ENCODE data around the gene ABCD3.

Gene ABCD3

GRCh38 chr1:94504601-94505000 is 86.4 kb downstream of the ABCD3 start:
- H3K27me3 ChIP-seq (ENCODE audit: control insufficient read depth, insufficient read depth, low read length): no peaks in the 10 kb centered on the region
- peaks cover 13% of the 10 kb centered on the region for H3K36me3 ChIP-seq (ENCODE audit: insufficient read depth, low read length)
- H3K4me3 ChIP-seq (ENCODE audit: low read length): no peak overlapping the region
- no peak overlapping the region for H3K9ac ChIP-seq (ENCODE audit: low read depth, low read length)
- no peaks in the 10 kb centered on the region for H3K9me3 ChIP-seq (replicated peaks; ENCODE audit: low read length)
- no peaks in the 10 kb centered on the region for H3K4me1 ChIP-seq (ENCODE audit: control insufficient read depth, insufficient read depth, low read length)
- H3K4me2 ChIP-seq (ENCODE audit: low read length): no peak overlapping the region

GRCh38 chr1:94512816-94513215 is 94.6 kb downstream of the ABCD3 start:
- Histone ChIP-seq H3K4me3 (ENCODE audit: low read length) (no peak overlapping the region), H3K4me1 (ENCODE audit: control insufficient read depth, insufficient read depth, low read length) (no peaks in the 10 kb centered on the region), H3K9ac (ENCODE audit: low read depth, low read length) (no peak overlapping the region), H3K4me2 (ENCODE audit: low read length) (no peak overlapping the region), H3K36me3 (ENCODE audit: insufficient read depth, low read length) (no peaks in the 10 kb centered on the region), H3K9me3 (replicated peaks; ENCODE audit: low read length) (no peaks in the 10 kb centered on the region), H3K27me3 (ENCODE audit: control insufficient read depth, insufficient read depth, low read length) (no peaks in the 10 kb centered on the region)

- no peak overlapping the region for H3K9ac ChIP-seq (ENCODE audit: low read depth, low read length)
- no peaks in the 10 kb centered on the region for H3K9me3 ChIP-seq (replicated peaks; ENCODE audit: low read length)
- no peak overlapping the region for H3K4me3 ChIP-seq (ENCODE audit: low read length)
- H3K4me1 ChIP-seq (ENCODE audit: control insufficient read depth, insufficient read depth, low read length): no peaks in the 10 kb centered on the region
- H3K36me3 ChIP-seq (ENCODE audit: insufficient read depth, low read length): no peaks in the 10 kb centered on the region
- H3K4me2 ChIP-seq (ENCODE audit: low read length): no peak overlapping the region
- H3K27me3 ChIP-seq (ENCODE audit: control insufficient read depth, insufficient read depth, low read length): no peaks in the 10 kb centered on the region
Measured at GRCh38 chr1:94514095-94514727, 96.0 kb downstream of the ABCD3 start.

- no peak overlapping the region for H3K4me3 ChIP-seq (ENCODE audit: low read length)
- no peak overlapping the region for H3K4me2 ChIP-seq (ENCODE audit: low read length)
- H3K27me3 ChIP-seq (ENCODE audit: control insufficient read depth, insufficient read depth, low read length): no peaks in the 10 kb centered on the region
- no peak overlapping the region for H3K9ac ChIP-seq (ENCODE audit: low read depth, low read length)
- H3K4me1 ChIP-seq (ENCODE audit: control insufficient read depth, insufficient read depth, low read length): no peaks in the 10 kb centered on the region
- no peaks in the 10 kb centered on the region for H3K9me3 ChIP-seq (replicated peaks; ENCODE audit: low read length)
- no peaks in the 10 kb centered on the region for H3K36me3 ChIP-seq (ENCODE audit: insufficient read depth, low read length)
Measured at GRCh38 chr1:94515296-94515947, 97.2 kb downstream of the ABCD3 start.

GRCh38 chr1:94519351-94519750 is 101.2 kb downstream of the ABCD3 start:
- Histone ChIP-seq H3K4me3 (ENCODE audit: low read length) (no peak overlapping the region), H3K4me2 (ENCODE audit: low read length) (no peak overlapping the region), H3K27me3 (ENCODE audit: control insufficient read depth, insufficient read depth, low read length) (no peaks in the 10 kb centered on the region), H3K9ac (ENCODE audit: low read depth, low read length) (no peak overlapping the region), H3K36me3 (ENCODE audit: insufficient read depth, low read length) (no peaks in the 10 kb centered on the region), H3K9me3 (replicated peaks; ENCODE audit: low read length) (no peaks in the 10 kb centered on the region), H3K4me1 (ENCODE audit: control insufficient read depth, insufficient read depth, low read length) (no peaks in the 10 kb centered on the region)

- H3K27me3 ChIP-seq (ENCODE audit: control insufficient read depth, insufficient read depth, low read length): no peaks in the 10 kb centered on the region
Measured at GRCh38 chr1:94522304-94522703, 104.1 kb downstream of the ABCD3 start.

GRCh38 chr1:94524531-94524930 is 106.3 kb downstream of the ABCD3 start:
- Histone ChIP-seq H3K4me1 (ENCODE audit: control insufficient read depth, insufficient read depth, low read length) (no peaks in the 10 kb centered on the region), H3K4me3 (ENCODE audit: low read length) (no peak overlapping the region), H3K27me3 (ENCODE audit: control insufficient read depth, insufficient read depth, low read length) (no peaks in the 10 kb centered on the region), H3K4me2 (ENCODE audit: low read length) (no peak overlapping the region), H3K9ac (ENCODE audit: low read depth, low read length) (no peak overlapping the region), H3K9me3 (replicated peaks; ENCODE audit: low read length) (no peaks in the 10 kb centered on the region), H3K36me3 (ENCODE audit: insufficient read depth, low read length) (peaks cover 9% of the 10 kb centered on the region)

More at GRCh38 chr1:94522304-94522703, 104.1 kb downstream of the ABCD3 start:
- Histone ChIP-seq H3K36me3 (ENCODE audit: insufficient read depth, low read length) (no peaks in the 10 kb centered on the region), H3K9ac (ENCODE audit: low read depth, low read length) (no peak overlapping the region), H3K9me3 (replicated peaks; ENCODE audit: low read length) (no peaks in the 10 kb centered on the region), H3K4me1 (ENCODE audit: control insufficient read depth, insufficient read depth, low read length) (no peaks in the 10 kb centered on the region), H3K4me3 (ENCODE audit: low read length) (no peak overlapping the region), H3K4me2 (ENCODE audit: low read length) (no peak overlapping the region)

- Histone ChIP-seq H3K36me3 (ENCODE audit: insufficient read depth, low read length) (peaks cover 24% of the 10 kb centered on the region), H3K4me3 (ENCODE audit: low read length) (no peak overlapping the region), H3K9ac (ENCODE audit: low read depth, low read length) (no peak overlapping the region), H3K9me3 (replicated peaks; ENCODE audit: low read length) (no peaks in the 10 kb centered on the region), H3K4me1 (ENCODE audit: control insufficient read depth, insufficient read depth, low read length) (no peaks in the 10 kb centered on the region), H3K4me2 (ENCODE audit: low read length) (no peak overlapping the region), H3K27me3 (ENCODE audit: control insufficient read depth, insufficient read depth, low read length) (no peaks in the 10 kb centered on the region)
Measured at GRCh38 chr1:94526152-94526980, 108.2 kb downstream of the ABCD3 start.

- Histone ChIP-seq H3K9ac (ENCODE audit: low read depth, low read length) (no peak overlapping the region), H3K9me3 (replicated peaks; ENCODE audit: low read length) (no peaks in the 10 kb centered on the region), H3K27me3 (ENCODE audit: control insufficient read depth, insufficient read depth, low read length) (no peaks in the 10 kb centered on the region)
Measured at GRCh38 chr1:94527447-94528031, 109.3 kb downstream of the ABCD3 start.

GRCh38 chr1:94528299-94528698 is 110.1 kb downstream of the ABCD3 start:
- no peak overlapping the region for H3K9ac ChIP-seq (ENCODE audit: low read depth, low read length)
- no peak overlapping the region for H3K4me2 ChIP-seq (ENCODE audit: low read length)
- peaks cover 40% of the 10 kb centered on the region for H3K36me3 ChIP-seq (ENCODE audit: insufficient read depth, low read length)
- no peaks in the 10 kb centered on the region for H3K9me3 ChIP-seq (replicated peaks; ENCODE audit: low read length)
- H3K4me1 ChIP-seq (ENCODE audit: control insufficient read depth, insufficient read depth, low read length): no peaks in the 10 kb centered on the region
- H3K27me3 ChIP-seq (ENCODE audit: control insufficient read depth, insufficient read depth, low read length): no peaks in the 10 kb centered on the region
- H3K4me3 ChIP-seq (ENCODE audit: low read length): no peak overlapping the region

More at GRCh38 chr1:94527447-94528031, 109.3 kb downstream of the ABCD3 start:
- peaks cover 33% of the 10 kb centered on the region for H3K36me3 ChIP-seq (ENCODE audit: insufficient read depth, low read length)
- no peaks in the 10 kb centered on the region for H3K4me1 ChIP-seq (ENCODE audit: control insufficient read depth, insufficient read depth, low read length)
- no peak overlapping the region for H3K4me2 ChIP-seq (ENCODE audit: low read length)
- no peak overlapping the region for H3K4me3 ChIP-seq (ENCODE audit: low read length)

GRCh38 chr1:94528826-94529225 is 110.6 kb downstream of the ABCD3 start:
- Histone ChIP-seq H3K9me3 (replicated peaks; ENCODE audit: low read length) (no peaks in the 10 kb centered on the region), H3K36me3 (ENCODE audit: insufficient read depth, low read length) (peaks cover 40% of the 10 kb centered on the region)

More at GRCh38 chr1:94528826-94529225, 110.6 kb downstream of the ABCD3 start:
- H3K4me2 ChIP-seq (ENCODE audit: low read length): no peak overlapping the region
- no peaks in the 10 kb centered on the region for H3K27me3 ChIP-seq (ENCODE audit: control insufficient read depth, insufficient read depth, low read length)
- no peak overlapping the region for H3K4me3 ChIP-seq (ENCODE audit: low read length)
- H3K4me1 ChIP-seq (ENCODE audit: control insufficient read depth, insufficient read depth, low read length): no peaks in the 10 kb centered on the region
- H3K9ac ChIP-seq (ENCODE audit: low read depth, low read length): no peak overlapping the region
